Measurements from ENCODE around the gene PRG3.
"Not testable (repeated sequence)": the region's sequence is repeated elsewhere in the genome, so short reads cannot be mapped to it uniquely, and the experiment has no call there.

Gene PRG3

GRCh38 chr11:57368106-57368844 is 12.7 kb downstream of the PRG3 start:
- no peak for TF ChIP-seq CTCF (conservative IDR thresholded peaks at IDR 0.05; ENCODE audit: low read length)
- DNase-seq (ENCODE audit: low read depth): no peak
- H3K4me3 ChIP-seq (ENCODE audit: low read length): no peak overlapping the region

GRCh38 chr11:57364851-57365660 is 15.9 kb downstream of the PRG3 start:
- H3K4me3 ChIP-seq (ENCODE audit: low read length): no peak overlapping the region
- no peak for TF ChIP-seq CTCF (conservative IDR thresholded peaks at IDR 0.05; ENCODE audit: low read length)
- no peak for DNase-seq (ENCODE audit: low read depth)

- no peak for TF ChIP-seq CTCF (conservative IDR thresholded peaks at IDR 0.05; ENCODE audit: low read length)
- no peak overlapping the region for H3K4me3 ChIP-seq (ENCODE audit: low read length)
- no peak for DNase-seq (ENCODE audit: low read depth)
These were observed 17.5 kb downstream of the PRG3 start for GRCh38 chr11:57363131-57364080.

- DNase-seq (ENCODE audit: low read depth): no peak
- no peak for TF ChIP-seq CTCF (conservative IDR thresholded peaks at IDR 0.05; ENCODE audit: low read length)
- H3K4me3 ChIP-seq (ENCODE audit: low read length): no peak overlapping the region
These were observed 19.0 kb downstream of the PRG3 start for GRCh38 chr11:57361926-57362325.

- not testable (repeated sequence) for DNase-seq (ENCODE audit: low read depth); H3K4me3 ChIP-seq (ENCODE audit: low read length)
These were observed 19.5 kb downstream of the PRG3 start for GRCh38 chr11:57361420-57361819.

GRCh38 chr11:57360991-57361390 is 20.0 kb downstream of the PRG3 start:
- TF ChIP-seq CTCF (conservative IDR thresholded peaks at IDR 0.05; ENCODE audit: low read length): no peak
- DNase-seq (ENCODE audit: low read depth): no peak
- no peak overlapping the region for H3K4me3 ChIP-seq (ENCODE audit: low read length)

All from AG10803 (cell line).